Measurements from ENCODE around the gene AKAP13.
"Not testable (repeated sequence)": the region's sequence is repeated elsewhere in the genome, so short reads cannot be mapped to it uniquely, and the experiment has no call there.

The AKAP13 gene, protein sequence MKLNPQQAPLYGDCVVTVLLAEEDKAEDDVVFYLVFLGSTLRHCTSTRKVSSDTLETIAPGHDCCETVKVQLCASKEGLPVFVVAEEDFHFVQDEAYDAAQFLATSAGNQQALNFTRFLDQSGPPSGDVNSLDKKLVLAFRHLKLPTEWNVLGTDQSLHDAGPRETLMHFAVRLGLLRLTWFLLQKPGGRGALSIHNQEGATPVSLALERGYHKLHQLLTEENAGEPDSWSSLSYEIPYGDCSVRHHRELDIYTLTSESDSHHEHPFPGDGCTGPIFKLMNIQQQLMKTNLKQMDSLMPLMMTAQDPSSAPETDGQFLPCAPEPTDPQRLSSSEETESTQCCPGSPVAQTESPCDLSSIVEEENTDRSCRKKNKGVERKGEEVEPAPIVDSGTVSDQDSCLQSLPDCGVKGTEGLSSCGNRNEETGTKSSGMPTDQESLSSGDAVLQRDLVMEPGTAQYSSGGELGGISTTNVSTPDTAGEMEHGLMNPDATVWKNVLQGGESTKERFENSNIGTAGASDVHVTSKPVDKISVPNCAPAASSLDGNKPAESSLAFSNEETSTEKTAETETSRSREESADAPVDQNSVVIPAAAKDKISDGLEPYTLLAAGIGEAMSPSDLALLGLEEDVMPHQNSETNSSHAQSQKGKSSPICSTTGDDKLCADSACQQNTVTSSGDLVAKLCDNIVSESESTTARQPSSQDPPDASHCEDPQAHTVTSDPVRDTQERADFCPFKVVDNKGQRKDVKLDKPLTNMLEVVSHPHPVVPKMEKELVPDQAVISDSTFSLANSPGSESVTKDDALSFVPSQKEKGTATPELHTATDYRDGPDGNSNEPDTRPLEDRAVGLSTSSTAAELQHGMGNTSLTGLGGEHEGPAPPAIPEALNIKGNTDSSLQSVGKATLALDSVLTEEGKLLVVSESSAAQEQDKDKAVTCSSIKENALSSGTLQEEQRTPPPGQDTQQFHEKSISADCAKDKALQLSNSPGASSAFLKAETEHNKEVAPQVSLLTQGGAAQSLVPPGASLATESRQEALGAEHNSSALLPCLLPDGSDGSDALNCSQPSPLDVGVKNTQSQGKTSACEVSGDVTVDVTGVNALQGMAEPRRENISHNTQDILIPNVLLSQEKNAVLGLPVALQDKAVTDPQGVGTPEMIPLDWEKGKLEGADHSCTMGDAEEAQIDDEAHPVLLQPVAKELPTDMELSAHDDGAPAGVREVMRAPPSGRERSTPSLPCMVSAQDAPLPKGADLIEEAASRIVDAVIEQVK (N-terminal part only)

DNA sequence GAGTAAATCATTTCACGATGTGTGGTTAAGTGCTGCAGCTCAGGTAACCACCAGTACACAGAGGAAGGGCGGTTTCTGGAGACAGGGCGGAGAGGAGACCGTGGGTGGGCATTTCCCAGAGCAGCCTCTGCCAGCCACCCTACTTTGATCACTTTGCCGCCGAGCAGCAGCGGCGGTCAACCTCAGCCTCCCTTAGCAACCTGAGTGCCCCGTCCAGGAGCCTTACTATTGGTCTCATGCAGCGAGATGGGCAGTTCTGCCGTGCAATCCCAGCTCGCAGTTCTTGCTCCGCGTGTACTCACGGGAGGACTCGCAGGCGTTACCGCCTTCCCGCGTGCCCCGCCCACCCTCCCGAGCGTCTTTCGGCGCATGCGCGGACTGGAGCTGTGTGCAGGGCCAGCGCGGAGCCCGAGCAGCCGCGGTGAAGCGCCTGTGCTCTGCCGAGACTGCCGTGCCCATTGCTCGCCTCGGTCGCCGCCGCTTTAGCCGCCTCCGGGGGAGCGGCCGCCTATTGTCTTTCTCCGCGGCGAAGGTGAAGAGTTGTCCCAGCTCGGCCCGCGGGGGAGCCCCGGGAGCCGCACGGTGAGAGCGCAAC, at the start of gene AKAP13:
AKAP13 (plus strand) TSS at position 387 of the 595 bp plus-strand sequence. CDS start 105,118 bp downstream, outside the sequence.
- Mint-ChIP-seq H3K4me3 (peak within 1 kb of the TSS; percentile 90), H3K9me3 (no peaks in the 10 kb centered on the region), H3K27me3 (no peaks in the 10 kb centered on the region), H3K27ac (peak within 1 kb of the TSS; percentile 96), H3K4me1 (ENCODE audit: low read depth) (peaks cover 51% of the 10 kb centered on the region), H3K36me3 (ENCODE audit: low read depth) (peaks cover 9% of the 10 kb centered on the region)
- peak; percentile 92 for DNase-seq

DNA sequence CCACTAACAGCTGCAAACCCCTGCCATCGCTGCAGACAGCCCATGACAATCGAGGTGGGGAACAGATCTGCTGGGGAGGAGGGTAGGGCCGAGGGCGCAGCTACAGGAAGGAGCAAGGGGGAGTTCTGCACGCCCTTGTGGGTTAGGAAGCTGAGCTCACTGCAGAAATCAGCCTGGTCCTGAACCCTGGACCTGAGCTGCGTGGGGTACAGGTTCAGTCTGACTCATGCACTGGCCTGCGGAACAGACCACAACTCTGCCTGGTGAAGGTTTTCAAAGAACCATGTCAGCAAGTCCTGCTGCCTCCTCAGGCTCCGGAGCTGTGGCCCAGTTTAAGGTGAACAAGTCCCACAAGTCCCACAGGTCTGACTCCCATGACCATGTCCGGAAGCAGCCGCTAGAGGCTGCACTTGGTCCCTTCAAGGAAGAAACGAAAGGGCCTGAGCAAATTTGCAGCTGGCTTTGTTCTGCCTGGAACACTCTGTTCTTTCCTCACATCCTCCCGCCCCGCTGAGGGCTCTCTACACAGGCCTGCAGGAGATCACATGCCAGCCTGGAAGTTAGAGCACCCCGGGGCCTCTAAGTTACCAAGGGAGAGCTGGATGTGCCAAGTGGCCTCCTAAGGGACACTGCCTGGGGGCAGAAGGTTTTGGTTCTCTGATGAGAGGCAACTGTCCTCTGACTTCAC, 49.4 kb upstream of the AKAP13 start:
- Mint-ChIP-seq H3K27ac (peak overlapping the region; percentile 88), H3K4me1 (ENCODE audit: low read depth) (peaks cover 44% of the 10 kb centered on the region), H3K27me3 (no peaks in the 10 kb centered on the region), H3K4me3 (peak overlapping the region; percentile 83), H3K9me3 (no peaks in the 10 kb centered on the region), H3K36me3 (ENCODE audit: low read depth) (no peaks in the 10 kb centered on the region)
- peak; percentile 75 for DNase-seq

DNA sequence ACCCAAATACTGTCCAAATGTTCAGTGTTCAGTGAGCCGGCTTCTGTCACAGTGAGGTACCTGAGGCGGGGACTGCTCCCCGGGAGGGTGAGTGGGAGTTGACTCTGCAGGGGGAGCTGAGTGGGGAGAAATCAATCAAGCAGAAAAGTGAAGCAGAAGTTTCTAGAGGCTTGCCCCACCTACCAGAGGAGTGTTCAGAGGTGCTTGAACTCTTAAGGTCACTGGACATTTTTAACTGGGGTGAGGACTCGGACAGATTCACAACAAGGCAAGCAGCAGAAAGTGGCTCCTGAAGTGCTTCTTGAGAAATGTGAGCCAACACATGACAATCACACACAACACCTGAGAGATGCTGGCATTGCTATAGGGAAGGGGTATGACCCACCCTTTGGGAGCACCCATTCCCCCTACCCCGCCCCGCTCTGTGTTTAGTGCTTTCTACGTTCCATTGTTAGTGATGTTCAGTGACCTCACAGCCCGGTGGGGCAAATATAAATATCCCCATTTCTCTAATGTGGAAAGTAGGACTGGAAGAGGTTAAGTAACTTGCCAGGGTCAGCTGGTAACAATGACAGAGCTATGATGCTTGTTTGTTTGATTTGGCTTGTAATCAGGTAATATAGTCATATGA, 48.6 kb upstream of the AKAP13 start:
- Mint-ChIP-seq H3K27me3 (no peaks in the 10 kb centered on the region), H3K27ac (peak overlapping the region; percentile 88), H3K4me1 (ENCODE audit: low read depth) (peaks cover 44% of the 10 kb centered on the region), H3K9me3 (no peaks in the 10 kb centered on the region), H3K36me3 (ENCODE audit: low read depth) (no peaks in the 10 kb centered on the region), H3K4me3 (peak overlapping the region; percentile 83)
- no peak for DNase-seq

DNA sequence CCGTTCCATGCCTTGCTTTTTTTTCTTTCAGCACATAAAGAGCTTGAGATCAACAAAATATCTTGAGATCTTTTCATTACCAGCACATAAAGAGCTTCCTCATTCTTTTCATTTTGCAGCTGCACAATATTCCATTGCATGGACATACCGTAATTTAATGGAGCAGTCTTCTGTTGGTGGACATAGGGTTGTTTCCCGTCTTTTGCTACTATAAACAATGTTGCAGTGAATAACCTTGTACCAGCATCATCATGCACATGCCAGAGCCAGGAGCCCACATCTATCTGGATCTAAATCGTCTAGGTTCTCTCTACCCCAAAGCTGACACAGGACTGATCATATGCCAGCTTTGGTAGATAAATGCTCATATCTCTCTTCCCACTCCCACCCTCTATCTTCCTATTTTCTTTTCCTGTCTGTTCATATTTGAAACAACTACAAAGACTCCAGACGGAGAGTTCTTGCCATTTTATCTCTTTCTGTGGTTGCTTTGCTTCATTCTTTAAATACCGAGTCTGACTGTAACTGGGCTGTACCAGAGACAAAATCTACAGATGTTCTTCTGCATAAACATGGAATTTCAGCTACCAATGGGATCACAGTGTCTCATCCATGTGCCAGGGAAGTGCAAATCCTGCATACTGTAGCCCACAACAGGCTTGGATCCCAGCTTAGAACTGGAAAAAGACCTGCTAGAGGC, 47.1 kb upstream of the AKAP13 start:
- no peaks in the 10 kb centered on the region for H3K36me3 Mint-ChIP-seq (ENCODE audit: low read depth)
- no peak for DNase-seq
- no peaks in the 10 kb centered on the region for H3K27me3 Mint-ChIP-seq
- no peak overlapping the region for H3K27ac Mint-ChIP-seq
- H3K4me3 Mint-ChIP-seq = no peak overlapping the region
- no peaks in the 10 kb centered on the region for H3K9me3 Mint-ChIP-seq
- peaks cover 44% of the 10 kb centered on the region for H3K4me1 Mint-ChIP-seq (ENCODE audit: low read depth)

DNA sequence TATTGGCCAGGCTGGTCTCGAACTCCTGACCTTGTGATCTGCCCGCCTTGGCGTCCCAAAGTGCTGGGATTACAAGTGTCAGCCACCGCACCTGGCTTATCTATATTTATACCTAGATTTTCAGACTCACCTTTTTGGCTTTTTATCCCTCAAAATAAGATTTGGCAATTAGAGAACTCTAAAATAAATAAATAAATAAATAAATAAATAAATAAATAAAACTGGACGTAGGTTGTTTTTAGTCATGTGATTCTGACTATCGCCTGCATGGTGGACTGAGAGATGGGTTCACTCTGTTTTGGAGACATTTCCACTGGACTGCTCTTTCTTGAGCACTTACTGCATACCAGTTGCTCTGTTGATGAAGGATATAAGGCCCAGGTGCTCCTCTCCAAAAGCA, 46.2 kb upstream of the AKAP13 start:
- Mint-ChIP-seq H3K27me3 (no peaks in the 10 kb centered on the region), H3K4me1 (ENCODE audit: low read depth) (peaks cover 37% of the 10 kb centered on the region), H3K36me3 (ENCODE audit: low read depth) (no peaks in the 10 kb centered on the region), H3K27ac (no peak overlapping the region), H3K4me3 (no peak overlapping the region), H3K9me3 (no peaks in the 10 kb centered on the region)
- no peak for DNase-seq

DNA sequence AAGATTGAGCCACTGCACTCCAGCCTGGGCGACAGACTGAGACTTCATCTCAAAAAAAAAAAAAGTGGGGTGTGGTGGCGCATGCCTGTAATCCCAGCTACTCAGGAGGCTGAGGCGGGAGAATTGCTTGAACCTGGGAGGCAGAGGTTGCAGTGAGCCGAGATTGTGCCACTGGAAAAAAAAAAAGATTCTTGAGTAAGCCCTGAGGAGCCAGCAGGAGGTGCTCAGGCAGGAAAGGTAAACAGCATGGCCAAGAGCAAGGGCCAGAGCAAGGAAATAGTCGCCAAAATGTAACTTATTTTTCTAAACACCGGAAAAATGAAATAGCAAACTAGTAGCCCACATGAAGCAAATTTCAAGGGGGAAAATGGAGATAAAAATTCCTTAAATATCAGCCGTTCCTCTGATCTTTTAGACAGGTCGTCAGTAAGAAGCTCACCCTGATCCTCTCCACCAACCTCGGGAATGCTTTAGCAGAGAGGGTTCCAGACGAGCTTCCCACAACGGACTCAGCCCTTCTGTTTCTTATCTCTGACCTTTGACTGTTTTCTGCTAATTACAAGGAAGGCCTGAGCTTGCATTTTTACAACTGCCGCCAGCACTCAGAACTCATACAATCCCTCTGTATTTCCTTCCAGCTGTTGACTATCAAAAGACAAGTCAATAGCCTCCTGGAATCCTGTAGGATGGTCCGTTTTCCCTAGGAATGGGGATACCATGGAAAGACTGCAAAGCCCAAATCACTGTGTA, 45.0 kb upstream of the AKAP13 start:
- no peak overlapping the region for H3K27ac Mint-ChIP-seq
- DNase-seq = no peak
- no peaks in the 10 kb centered on the region for H3K27me3 Mint-ChIP-seq
- H3K36me3 Mint-ChIP-seq (ENCODE audit: low read depth) = no peaks in the 10 kb centered on the region
- no peak overlapping the region for H3K4me3 Mint-ChIP-seq
- peaks cover 25% of the 10 kb centered on the region for H3K4me1 Mint-ChIP-seq (ENCODE audit: low read depth)
- no peaks in the 10 kb centered on the region for H3K9me3 Mint-ChIP-seq

DNA sequence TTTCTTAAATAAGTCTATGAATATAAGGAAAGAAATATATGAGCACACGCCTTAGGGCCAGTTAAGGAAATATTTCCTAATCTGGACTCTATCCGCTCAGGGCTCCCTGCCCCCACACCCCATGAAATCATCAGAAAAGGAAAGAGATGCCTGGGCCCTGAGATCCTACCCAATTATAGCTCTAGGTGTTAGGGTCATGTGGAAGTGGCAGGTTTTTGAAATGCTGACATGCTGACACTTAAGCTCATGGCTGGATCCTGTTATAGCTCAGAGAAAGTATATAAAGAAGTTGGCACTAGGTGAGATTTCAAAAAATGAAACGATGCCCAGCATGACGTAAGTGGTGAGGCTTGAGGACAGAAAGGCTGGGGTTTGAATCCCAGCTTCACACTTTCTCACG, 43.5 kb upstream of the AKAP13 start:
- Mint-ChIP-seq H3K27ac (no peak overlapping the region), H3K4me3 (no peak overlapping the region), H3K36me3 (ENCODE audit: low read depth) (no peaks in the 10 kb centered on the region), H3K9me3 (no peaks in the 10 kb centered on the region), H3K27me3 (no peaks in the 10 kb centered on the region), H3K4me1 (ENCODE audit: low read depth) (peaks cover 10% of the 10 kb centered on the region)
- DNase-seq = no peak

DNA sequence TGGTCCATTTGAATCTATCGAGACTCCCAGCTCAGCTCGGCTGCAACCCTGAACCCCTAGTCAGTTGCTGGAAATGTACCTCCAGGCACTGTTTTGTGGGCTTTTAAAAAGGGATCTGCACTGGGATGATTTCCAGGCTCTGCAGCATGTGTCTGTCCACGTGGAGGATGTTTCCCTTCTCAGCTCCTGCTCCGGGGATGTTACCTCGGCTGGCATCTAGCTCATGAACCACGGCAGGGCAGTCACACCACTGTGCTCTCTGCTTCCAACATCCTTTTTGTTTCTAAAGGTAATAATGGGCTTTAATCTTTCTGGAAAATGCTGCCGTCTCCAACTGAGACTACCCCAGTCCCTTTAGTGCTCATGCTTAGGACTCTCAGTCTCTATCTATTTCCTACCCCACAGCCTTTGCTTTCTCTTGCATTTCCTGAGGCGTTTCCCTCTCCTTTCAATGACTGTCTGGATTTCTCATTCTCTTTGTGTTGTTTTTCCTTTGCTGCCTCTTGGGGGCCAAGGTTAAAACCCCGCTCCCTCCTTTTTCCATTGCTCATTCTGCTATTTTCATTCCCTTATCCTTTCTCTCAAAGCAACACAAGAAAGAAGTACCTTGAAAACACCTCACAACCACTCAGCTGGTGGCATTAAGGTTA, 42.9 kb upstream of the AKAP13 start:
- no peak overlapping the region for H3K27ac Mint-ChIP-seq
- H3K4me1 Mint-ChIP-seq (ENCODE audit: low read depth) = peaks cover 7% of the 10 kb centered on the region

DNA sequence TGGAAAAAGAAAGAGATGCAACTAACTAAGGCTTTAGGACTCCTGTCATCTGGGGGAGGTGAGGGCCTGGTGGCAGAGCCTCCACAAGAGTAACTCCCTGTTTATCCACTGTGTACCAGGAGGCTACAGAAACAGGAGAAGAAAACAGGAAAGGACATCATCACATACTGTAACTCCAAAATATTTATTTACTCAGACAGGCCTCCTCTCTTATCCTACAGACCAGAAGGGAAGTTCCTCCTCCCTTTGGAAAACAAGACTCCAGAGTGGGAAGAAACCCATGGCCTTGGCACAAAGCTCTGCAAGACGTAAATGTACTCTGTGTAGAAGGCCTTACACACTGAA, 40.1 kb upstream of the AKAP13 start:
- Mint-ChIP-seq H3K36me3 (ENCODE audit: low read depth) (no peaks in the 10 kb centered on the region), H3K4me3 (no peak overlapping the region), H3K9me3 (no peaks in the 10 kb centered on the region), H3K27ac (no peak overlapping the region), H3K27me3 (no peaks in the 10 kb centered on the region), H3K4me1 (ENCODE audit: low read depth) (peaks cover 4% of the 10 kb centered on the region)
- no peak for DNase-seq

More for the DNA sequence above, 42.9 kb upstream of the AKAP13 start:
- DNase-seq = no peak
- Mint-ChIP-seq H3K9me3 (no peaks in the 10 kb centered on the region), H3K27me3 (no peaks in the 10 kb centered on the region), H3K4me3 (no peak overlapping the region), H3K36me3 (ENCODE audit: low read depth) (no peaks in the 10 kb centered on the region)

DNA sequence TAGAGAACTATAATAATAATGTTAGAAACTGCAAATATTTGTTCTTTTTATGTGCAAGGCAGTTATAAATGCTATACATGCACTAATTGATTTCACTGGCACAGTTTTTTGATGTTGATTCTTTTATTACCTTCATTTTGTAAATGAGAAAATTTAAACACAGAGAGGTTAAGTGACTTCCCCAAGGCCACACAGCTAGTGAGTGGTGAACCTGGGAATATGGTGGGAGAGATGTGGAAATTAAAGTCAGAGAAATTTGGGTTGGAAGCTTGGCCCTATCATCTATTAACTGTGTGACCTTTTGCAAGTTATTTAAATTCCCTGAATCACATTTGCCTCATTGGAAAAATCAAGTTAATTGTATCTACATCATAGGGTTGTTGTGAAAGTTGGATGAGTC, 39.6 kb upstream of the AKAP13 start:
- no peak overlapping the region for H3K4me3 Mint-ChIP-seq
- H3K27ac Mint-ChIP-seq = no peak overlapping the region
- no peaks in the 10 kb centered on the region for H3K9me3 Mint-ChIP-seq
- peaks cover 4% of the 10 kb centered on the region for H3K4me1 Mint-ChIP-seq (ENCODE audit: low read depth)
- H3K27me3 Mint-ChIP-seq = no peaks in the 10 kb centered on the region
- DNase-seq = no peak
- H3K36me3 Mint-ChIP-seq (ENCODE audit: low read depth) = no peaks in the 10 kb centered on the region

DNA sequence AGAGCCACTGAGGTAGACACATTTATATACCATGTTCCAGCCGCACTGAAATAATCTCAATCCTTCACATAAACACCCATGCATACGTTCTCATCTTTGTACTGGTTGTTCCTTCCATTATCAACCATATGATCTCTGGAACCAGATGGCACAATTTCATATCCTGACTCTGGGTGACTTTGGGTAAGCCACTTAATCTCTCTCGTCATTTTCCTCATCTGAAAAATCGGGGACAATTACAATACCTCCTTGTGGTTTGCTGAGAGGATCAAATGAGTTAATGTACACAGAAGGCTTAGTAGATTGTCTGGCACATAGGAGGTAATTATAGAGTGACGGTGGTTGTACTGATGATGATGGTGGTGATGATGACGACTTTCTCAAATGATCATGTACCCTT, 38.2 kb upstream of the AKAP13 start:
- not testable (repeated sequence) for DNase-seq; H3K4me3 Mint-ChIP-seq; H3K36me3 Mint-ChIP-seq (ENCODE audit: low read depth); H3K9me3 Mint-ChIP-seq; H3K4me1 Mint-ChIP-seq (ENCODE audit: low read depth); H3K27ac Mint-ChIP-seq; H3K27me3 Mint-ChIP-seq

DNA sequence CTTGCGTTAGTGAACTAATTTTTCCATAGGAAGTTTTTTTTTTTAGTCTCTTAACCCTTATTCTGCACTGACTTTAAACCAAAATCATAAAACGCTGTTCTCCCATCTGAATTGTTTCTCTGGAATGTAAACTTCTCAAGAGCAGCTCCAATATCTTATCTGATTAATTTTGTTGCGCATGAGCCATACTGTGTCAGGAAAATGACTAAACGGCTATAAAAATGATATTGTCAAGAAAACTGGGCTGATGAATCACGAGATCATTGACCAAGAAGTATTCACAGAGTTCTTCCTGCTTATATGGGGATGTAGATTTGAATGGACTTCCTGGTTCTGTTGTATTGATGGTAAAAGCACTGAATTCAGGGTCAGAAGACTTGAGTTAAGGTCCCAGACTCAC, 37.0 kb upstream of the AKAP13 start:
- peaks cover 17% of the 10 kb centered on the region for H3K4me1 Mint-ChIP-seq (ENCODE audit: low read depth)
- not testable (repeated sequence) for DNase-seq; H3K4me3 Mint-ChIP-seq; H3K36me3 Mint-ChIP-seq (ENCODE audit: low read depth); H3K27ac Mint-ChIP-seq; H3K9me3 Mint-ChIP-seq; H3K27me3 Mint-ChIP-seq
